ENCODE results near the gene IGSF23. TPM values are rescaled to one million over a fixed set of nuclear protein-coding genes. Genes with fewer than 3 reads are reported as not detected.
"Not testable (repeated sequence)": the region's sequence is repeated elsewhere in the genome, so short reads cannot be mapped to it uniquely, and the experiment has no call there.

IGSF23 gene
- total RNA-seq, 1 donor from 2014 or later, result not detected

DNA sequence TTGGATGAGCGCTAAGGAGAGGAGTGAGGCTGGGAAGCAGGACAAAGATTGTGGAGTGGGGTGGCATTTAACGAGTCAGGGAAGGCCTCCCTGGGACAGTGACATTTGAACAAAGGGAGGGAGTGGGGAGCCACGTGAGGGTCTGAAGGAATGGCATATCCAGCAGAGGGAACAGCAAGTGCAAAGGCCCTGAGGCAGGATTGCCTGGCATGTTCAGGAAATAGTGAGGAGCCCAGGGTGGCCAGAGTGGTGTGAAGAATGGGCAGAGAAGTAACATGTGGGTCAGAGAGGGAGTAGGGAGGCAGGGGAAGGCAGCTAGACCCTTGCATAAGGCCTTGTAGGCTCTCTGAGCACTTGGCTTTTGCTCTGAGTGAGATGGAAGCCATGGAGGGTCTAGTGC lies 15.4 kb downstream of the IGSF23 start:
- ATAC-seq (no peak), DNase-seq (ENCODE audit: low spot score) (no peak)
- intact Hi-C loops (cut with DNase I), result no loop called here

DNA sequence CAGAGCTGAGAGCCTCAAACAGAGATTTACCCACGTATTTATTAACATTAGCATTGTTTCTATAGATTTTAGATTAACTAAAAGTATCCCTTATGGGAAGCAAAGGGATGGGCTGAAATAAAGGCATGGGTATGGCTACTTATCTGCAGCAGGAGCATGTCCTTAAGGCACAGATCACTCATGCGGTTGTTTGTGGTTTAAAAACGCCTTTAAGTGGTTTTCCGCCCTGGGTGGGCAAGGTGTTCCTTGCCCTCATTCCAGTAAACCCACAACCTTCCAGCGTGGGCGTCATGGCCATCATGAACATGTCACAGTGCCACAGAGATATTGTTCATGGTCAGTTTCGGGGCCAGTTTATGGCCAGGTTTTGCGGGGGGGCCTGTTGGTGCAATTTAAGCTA lies 18.2 kb downstream of the IGSF23 start:
- DNase-seq (ENCODE audit: low spot score); intact Hi-C loops (cut with DNase I); ATAC-seq: not testable (repeated sequence)

DNA sequence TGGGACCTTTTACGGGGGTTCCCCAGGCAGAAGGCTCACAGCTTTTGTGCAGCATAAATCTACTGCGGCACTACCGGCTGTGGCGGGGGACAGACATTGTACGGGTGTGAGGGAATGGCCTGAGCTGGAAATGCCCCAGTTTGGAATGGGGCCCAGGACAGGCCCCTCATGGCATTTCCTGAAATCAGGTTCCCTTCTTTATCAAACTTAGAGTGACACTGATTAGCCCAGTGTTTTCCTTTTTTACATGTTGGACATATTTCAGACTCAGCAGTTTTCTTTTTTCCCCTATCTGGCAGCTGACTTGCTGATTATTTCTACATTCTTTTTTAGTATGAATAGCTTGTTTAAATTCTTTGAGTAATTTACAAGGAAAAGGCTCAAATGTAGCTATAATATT lies 20.7 kb downstream of the IGSF23 start:
- DNase-seq (ENCODE audit: low spot score); ATAC-seq; intact Hi-C loops (cut with DNase I): not testable (repeated sequence)

DNA sequence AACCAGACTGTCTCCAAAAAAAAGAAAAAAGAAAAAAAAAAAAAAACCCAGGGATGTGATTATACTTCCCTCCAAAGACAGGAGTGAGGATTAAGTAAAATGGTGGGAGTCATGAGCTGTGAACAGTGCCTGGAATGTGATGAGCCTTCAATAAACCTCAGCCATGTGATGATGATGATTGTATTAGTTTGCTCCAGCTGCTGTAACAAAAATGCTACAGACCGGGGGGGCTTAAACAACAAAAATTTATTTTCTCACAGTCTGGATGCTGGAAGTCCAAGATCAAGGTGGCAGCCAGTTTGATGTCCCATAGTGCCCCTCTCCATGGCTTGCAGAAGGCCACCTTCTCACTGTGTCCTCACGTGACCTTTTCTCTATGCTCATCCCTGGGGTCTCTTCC lies 21.4 kb downstream of the IGSF23 start:
- intact Hi-C loops (cut with DNase I), result no loop called here
- DNase-seq (ENCODE audit: low spot score) (no peak), ATAC-seq (no peak)

DNA sequence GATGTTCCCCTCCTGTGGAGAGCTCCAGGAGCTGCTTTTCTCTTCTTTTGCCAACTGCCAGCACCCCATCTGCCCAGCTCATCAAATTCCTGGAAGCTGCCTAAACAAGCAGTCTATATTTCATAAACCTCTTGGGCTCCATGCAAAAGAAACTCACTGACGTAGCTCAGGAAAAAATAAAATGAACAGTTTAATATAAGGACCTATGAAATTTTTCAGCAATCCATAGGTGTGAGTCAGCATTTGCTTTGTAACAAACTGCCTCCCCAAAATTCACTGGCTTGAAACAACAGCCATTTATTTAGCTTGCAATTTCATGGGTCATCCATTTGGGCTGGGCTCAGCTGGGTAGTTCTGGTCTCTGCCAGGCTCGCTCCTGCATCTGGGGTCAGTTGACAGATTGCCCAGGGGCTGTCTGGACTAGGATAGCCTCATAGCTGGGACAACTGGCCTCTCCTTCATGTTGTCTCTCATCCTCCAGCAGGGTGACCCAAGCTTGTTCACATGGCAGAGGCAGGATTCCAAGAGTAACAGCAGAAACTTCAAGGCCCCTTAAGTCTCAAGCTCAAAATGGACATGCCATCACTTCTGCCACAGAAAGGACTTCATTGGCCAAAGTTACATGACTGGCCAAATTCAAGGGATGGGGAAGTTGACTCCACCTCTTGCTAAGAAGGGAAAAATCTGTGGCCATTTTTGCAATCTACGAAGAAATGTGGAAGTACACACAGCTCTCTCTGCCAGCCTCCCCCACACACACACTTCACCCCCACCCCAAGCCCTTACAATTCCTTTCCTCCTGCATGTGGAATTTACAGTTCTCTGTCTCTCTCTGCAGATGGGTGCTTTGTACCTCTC lies 22.4 kb downstream of the IGSF23 start:
- no peak for DNase-seq (ENCODE audit: low spot score)
- intact Hi-C loops (cut with DNase I), result no loop called here
- ATAC-seq, result no peak

DNA sequence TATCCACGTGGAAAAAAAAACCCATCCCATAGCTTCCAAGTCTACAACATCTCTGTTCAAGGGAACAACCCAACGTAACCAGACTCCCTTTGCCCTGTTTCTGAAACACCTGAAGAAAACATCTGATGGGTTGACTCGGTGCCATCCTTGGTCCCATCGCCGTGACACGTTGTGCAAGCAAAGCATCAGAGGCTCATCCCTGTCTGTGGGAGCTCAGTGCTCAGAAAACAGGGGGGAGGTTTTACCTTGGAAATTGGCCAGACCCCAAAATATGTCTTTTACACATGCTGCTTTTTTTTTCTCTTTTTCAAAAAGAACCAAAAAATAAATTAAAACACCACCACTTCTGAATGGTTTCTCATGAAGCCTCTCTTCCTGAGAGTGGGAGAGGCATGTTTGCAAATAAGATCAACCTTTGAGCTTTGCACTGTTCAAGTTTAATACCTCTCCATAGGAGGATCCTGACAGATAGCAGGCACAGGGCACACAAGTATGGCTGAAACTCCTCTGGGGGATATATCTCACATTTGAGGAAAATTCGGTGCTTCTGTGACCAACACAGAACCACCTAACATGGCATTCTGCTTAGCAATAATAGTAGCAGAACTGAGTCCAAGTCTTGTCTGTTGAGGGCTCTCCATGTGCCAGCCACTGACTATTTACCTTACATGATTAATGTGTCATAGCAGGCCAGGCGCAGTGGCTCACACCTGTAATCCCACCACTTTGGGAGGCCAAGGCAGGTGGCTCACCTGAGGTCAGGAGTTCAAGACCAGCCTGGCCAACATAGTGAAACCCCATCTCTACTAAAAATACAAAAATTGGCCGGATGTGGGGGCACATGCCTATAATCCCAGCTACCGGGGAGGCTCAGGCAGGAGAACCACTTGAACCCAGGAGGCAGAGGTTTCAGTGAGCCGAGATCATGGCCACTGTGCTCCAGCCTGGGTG lies 23.4 kb downstream of the IGSF23 start:
- ATAC-seq (no peak), DNase-seq (ENCODE audit: low spot score) (no peak)
- intact Hi-C loops (cut with DNase I), result no loop called here

DNA sequence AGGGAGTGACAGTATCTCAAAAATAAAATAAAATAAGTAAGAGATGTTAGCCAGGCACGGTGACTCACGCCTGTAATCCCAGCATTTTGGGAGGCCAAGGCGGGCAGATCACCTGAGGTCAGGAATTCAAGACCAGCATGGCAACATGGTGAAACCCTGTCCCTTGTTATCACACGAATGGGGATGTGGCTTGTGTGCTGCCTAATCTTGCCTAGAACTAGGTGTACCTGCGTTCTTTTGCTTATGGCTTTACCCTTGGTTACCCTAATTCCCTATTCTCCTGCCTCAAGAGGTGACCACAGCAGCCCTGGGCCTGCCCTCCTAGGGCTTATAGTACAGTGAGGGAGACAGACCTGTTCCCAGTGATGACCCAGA lies 24.0 kb downstream of the IGSF23 start:
- DNase-seq (ENCODE audit: low spot score) (no peak), ATAC-seq (no peak)
- intact Hi-C loops (cut with DNase I), result no loop called here

DNA sequence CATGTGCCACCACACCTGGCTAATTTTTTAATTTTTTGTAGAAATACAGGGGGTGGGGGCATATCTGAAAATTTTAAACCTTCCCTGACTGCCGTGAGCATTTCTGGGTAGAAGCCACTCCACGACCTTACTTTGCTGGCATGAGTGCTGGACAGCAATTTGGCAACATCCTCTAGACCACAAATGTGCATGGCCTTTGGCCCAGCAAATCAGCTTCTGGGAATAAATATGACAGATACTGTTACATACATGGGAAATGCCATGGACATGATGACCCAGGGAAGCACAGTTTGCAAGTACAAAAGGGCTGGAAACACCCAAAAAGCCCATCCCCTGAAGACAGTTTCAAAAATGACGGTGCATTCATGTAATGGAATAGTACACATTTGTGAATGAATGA lies 27.2 kb downstream of the IGSF23 start:
- DNase-seq (ENCODE audit: low spot score) (no peak), ATAC-seq (no peak)
- intact Hi-C loops (cut with DNase I), result no loop called here

DNA sequence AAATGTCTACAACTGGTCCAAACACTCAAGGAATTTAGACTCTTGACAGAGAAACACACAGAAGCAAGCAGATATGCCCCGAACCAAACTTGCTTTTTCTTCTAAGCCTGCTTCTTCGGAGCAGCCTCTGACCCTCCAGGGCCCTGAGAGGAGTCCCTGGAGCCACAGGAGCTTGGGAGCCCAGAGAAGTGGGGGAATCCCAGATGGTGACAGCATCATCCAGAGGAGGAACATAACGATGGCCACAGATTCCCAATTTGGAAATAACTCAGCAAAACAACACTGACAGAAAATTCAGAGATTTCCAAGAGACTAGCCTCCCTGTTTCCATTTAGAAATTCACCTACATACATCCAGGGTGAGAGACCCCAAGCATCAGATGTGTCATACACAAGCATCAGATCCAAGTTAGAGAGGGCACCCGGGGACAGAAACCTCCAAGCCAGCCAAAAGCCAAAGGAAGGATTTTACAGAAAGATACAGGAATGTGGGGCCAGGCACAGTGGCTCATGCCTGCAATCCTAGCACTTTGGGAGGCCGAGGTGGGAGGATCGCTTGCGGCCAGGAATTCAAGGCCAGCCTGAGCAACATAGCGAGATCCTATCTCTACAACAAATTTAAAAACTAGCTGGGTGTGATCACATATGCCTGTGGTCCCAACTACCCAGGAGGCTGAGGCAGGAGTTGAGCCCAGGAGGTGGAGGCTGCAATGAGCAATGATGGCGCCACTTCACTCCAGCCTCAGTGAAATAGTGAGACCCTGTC lies 28.3 kb downstream of the IGSF23 start:
- no peak for ATAC-seq
- DNase-seq (ENCODE audit: low spot score), result no peak
- intact Hi-C loops (cut with DNase I), result no loop called here

DNA sequence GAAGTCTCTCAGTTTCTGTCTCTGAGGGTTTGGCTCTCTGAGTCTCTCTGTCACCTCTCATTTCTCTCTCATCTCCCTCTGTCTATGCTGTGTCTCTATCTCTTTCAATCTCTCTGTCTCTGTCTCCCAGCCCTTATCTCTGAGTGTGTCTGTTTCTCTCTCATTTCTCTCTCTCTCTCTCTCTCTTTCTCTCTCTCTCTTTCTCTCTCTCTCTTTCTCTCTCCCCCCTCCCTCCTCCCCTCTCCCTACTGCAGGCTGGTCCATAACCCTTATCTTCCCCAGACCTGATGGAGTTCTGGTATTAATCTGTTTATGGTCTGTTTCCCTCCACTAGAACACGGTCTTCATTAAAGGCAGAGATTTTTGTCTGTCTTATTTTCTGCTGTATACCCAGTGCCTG lies 29.0 kb downstream of the IGSF23 start:
- DNase-seq (ENCODE audit: low spot score) (no peak), ATAC-seq (no peak)
- intact Hi-C loops (cut with DNase I), result no loop called here

DNA sequence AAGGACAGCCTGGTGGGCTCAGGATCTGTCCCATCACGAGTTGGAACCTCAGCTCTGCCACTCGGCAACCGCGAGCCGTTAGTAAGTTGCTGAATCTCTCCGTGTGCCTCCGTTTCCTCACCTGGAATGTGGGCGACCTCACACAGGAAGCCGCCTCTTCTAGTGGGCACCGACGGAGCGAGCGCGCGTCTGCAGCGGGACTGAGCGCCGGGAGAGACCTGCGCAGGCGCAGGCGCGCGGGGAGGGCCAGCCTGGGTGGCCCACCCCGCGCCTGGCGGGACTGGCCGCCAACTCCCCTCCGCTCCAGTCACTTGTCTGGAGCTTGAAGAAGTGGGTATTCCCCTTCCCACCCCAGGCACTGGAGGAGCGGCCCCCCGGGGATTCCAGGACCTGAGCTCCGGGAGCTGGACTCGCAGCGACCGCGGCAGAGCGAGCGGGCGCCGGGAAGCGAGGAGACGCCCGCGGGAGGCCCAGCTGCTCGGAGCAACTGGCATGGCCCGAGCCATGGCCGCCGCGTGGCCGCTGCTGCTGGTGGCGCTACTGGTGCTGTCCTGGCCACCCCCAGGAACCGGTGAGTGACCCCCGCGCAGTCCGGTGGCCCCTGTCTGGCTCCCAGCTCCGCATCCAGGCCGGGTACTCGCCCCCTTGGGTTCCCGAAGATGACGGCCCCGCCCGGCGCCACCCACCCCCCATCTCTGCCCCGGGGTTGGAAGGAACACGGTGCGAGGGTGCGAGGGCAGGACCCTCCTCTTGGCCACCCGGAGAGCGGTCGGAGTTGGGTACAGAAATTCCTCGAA lies 30.4 kb downstream of the IGSF23 start, which contains the start of gene PVR:
Gene PVR (plus strand): TSS at position 306 of the 797 bp plus-strand sequence. CDS start 187 bp downstream, at position 493.
- DNase-seq (ENCODE audit: low spot score) (peak; percentile 83), ATAC-seq (peak; percentile 95)
- intact Hi-C loops (cut with DNase I), result no loop called here

DNA sequence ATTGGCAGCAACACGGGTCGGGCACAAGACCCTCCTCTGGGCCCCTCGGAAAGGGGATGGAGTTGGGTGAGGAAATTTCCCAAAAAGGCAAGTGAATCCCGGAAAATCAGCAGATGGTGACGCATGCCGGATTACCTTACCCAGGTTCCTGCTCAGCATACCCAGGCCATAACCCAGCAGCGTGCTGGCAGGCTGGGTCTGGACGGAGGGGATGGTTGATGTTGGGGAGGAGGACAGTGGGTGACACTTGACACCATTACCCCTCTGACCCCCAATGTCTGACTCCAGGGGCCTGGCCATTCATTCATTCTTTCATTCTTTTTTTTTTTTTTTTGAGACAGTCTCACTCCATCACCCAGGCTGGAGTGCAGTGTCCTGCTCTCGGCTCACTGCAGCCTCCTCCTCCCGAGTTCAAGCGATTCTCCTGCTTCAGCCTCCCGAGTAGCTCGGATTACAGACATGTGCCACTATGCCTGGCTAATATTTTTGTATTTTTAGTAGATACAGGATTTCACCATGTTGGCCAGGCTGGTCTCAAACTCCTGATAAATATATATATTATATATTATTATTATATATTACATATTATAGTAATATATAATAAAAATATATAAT lies 31.1 kb downstream of the IGSF23 start:
- no peak for DNase-seq (ENCODE audit: low spot score)
- intact Hi-C loops (cut with DNase I), result no loop called here
- peak; percentile 43 for ATAC-seq

DNA sequence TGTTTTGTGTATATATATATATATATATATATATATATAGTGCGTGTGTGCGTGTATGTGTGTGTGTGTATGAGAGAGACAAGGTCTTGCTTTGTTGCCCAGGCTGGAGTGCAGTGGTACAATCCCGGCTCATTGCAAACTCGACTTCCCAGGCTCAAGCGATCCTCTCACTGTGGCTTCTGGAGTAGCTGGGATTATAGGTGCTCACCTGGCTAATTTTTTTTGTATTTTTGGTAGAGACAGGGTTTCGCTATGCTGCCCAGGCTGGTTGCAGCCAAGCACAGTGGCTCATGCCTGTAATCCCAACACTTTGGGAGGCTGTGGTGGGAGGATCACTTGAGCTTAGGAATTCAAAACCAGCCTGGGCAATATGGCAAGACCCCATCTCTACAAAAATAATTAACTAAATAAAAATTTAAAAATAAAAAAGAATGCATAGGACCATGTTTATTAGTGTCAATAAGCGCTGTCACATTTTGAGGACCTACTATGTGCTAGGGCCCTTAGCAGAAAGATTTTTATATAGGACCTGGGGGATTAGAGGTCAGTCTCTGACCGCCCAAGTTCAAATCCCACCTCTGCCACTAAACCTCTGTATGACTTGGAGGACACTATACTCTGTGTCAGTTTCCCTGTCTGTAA lies 32.2 kb downstream of the IGSF23 start:
- no peak for DNase-seq (ENCODE audit: low spot score)
- no peak for ATAC-seq
- intact Hi-C loops (cut with DNase I), result no loop called here

DNA sequence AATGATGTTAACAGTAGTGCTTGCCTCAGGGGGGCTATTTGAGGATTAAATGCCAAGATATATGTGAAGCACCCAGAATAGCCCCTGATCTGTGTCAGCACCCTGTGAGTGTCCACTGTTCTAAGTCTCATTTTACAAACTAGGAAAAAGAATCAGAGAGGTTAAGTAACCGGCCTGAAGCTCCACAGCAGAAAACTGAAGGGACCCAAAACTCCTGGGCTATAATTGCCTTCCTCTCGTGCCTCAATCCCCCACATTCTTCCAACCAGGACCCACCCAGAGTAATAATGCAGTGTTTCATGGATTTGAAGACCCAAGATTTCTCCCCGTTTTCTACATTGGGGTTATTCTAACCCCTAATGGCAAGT lies 32.7 kb downstream of the IGSF23 start:
- intact Hi-C loops (cut with DNase I), result no loop called here
- DNase-seq (ENCODE audit: low spot score), result no peak
- ATAC-seq, result no peak

DNA sequence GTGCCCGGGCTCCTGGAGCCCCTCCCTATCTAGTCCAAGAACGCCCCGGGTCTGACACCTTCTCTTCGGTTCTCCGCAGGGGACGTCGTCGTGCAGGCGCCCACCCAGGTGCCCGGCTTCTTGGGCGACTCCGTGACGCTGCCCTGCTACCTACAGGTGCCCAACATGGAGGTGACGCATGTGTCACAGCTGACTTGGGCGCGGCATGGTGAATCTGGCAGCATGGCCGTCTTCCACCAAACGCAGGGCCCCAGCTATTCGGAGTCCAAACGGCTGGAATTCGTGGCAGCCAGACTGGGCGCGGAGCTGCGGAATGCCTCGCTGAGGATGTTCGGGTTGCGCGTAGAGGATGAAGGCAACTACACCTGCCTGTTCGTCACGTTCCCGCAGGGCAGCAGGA lies 33.8 kb downstream of the IGSF23 start:
- ATAC-seq (no peak), DNase-seq (ENCODE audit: low spot score) (no peak)
- intact Hi-C loops (cut with DNase I), result no loop called here

DNA sequence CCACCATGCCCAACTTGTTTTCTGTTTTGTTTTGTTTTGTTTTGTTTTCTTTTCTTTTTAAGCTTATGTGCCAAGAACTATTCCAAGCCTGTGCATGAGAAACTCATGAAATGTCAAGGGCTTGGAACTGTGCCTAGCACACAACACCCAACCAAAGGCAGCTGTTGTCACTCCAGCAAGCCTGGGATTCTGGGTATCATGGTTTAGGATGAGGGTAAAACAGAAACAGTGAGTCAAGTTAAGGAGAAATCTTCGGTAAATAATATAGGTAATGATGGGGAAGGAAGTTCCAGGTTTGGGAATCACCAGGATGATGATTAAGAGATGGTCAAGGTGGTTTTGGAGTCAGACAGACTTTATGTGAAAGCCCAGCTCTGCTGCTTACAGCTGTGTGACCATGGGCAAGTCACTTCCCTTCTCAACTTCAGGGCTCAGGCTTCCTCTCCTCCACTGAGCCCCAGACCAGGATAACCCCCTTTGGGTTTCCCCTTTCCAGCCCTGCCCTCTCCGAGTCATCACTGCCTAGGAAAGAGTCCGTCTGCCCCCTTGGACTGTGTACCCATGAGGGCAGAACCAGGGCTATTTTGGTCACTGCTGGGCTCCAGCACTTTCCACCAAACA lies 35.4 kb downstream of the IGSF23 start:
- ATAC-seq (no peak), DNase-seq (ENCODE audit: low spot score) (no peak)
- intact Hi-C loops (cut with DNase I), result no loop called here

DNA sequence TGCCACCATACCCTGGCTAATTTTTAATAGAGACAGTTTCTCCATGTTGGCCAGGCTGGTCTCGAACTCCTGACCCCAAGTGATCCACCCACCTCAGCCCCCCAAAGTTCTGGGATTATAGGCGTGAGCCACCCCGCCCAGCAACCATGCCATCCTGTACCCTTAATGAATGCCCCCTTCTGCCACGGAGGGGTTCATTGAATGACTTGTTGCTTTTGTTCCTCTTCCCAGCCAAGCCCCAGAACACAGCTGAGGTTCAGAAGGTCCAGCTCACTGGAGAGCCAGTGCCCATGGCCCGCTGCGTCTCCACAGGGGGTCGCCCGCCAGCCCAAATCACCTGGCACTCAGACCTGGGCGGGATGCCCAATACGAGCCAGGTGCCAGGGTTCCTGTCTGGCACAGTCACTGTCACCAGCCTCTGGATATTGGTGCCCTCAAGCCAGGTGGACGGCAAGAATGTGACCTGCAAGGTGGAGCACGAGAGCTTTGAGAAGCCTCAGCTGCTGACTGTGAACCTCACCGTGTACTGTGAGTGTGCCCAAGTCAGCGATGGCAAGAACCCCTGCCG lies 36.3 kb downstream of the IGSF23 start:
- DNase-seq (ENCODE audit: low spot score) (no peak), ATAC-seq (no peak)
- intact Hi-C loops (cut with DNase I), result no loop called here

Measured in sciatic nerve (tissue), 2 donors.